ENCODE results near the gene NECAB3.

- TF ChIP-seq CTCF (conservative IDR thresholded peaks at IDR 0.05; ENCODE audit: low read length): no peak
- TF ChIP-seq EZH2phosphoT487 (IDR thresholded peaks at IDR 0.05; ENCODE audit: borderline replicate concordance, low read depth, low read length): no peak
Observed at GRCh38 chr20:33629979-33630378, 44.2 kb downstream of the NECAB3 start.
